Loucy (cell line): Measurements from ENCODE around the gene CDH5.

Source experiments
- H2AFZ ChIP-seq: fragments of 200-600 bp; sonication (generic); 2 replicates; pipeline ENCODE4 v1.6.0; 2016; ENCODE audit warnings: antibody characterized with exemption, mild to moderate bottlenecking, low read length, moderate library complexity
- H3F3A ChIP-seq: fragments of 200-600 bp; 2 replicates; pipeline ENCODE4 v1.6.0; 2016; ENCODE audit warnings: antibody characterized with exemption, low read depth, mild to moderate bottlenecking
- H3K27me3 ChIP-seq: fragments of 200-600 bp; sonication (generic); 2 replicates; pipeline ENCODE4 v1.6.1; 2014; ENCODE audit warnings: low read length, mild to moderate bottlenecking; ENCODE audit not compliant: insufficient read depth, poor library complexity, severe bottlenecking
- H3K36me3 ChIP-seq: fragments of 200-600 bp; sonication (generic); 2 replicates; pipeline ENCODE4 v1.6.1; 2016; ENCODE audit warnings: low read length; ENCODE audit not compliant: insufficient read depth
- H3K4me1 ChIP-seq: fragments of 200-600 bp; sonication (generic); 2 replicates; pipeline ENCODE4 v1.5.1; 2014; ENCODE audit warnings: low read length, mild to moderate bottlenecking; ENCODE audit not compliant: insufficient read depth, poor library complexity, severe bottlenecking
- H3K4me2 ChIP-seq: fragments of 200-600 bp; sonication (generic); 2 replicates; pipeline ENCODE4 v1.6.0; 2014; ENCODE audit warnings: antibody characterized with exemption, low read length, low read depth, mild to moderate bottlenecking; ENCODE audit not compliant: poor library complexity, severe bottlenecking
- H3K4me3 ChIP-seq: fragments of 200-600 bp; sonication (generic); 2 replicates; pipeline ENCODE4 v1.5.1; 2014; ENCODE audit warnings: low read length, mild to moderate bottlenecking, mixed read lengths; ENCODE audit not compliant: poor library complexity, severe bottlenecking
- H3K79me2 ChIP-seq: fragments of 200-600 bp; sonication (generic); 2 replicates; pipeline ENCODE4 v1.6.1; 2014; ENCODE audit warnings: low read length; ENCODE audit not compliant: insufficient read depth
- H3K9ac ChIP-seq: fragments of 200-600 bp; sonication (generic); 2 replicates; pipeline ENCODE4 v1.6.0; 2014; ENCODE audit warnings: mild to moderate bottlenecking, low read depth, low read length, moderate library complexity; ENCODE audit not compliant: poor library complexity, severe bottlenecking
- H3K9me2 ChIP-seq: fragments of 200-600 bp; sonication (generic); replicated peaks from 2 replicates; pipeline ENCODE4 v1.6.1; 2016; ENCODE audit warnings: low read depth, low read length, mixed read lengths
- H3K9me3 ChIP-seq: fragments of 200-600 bp; sonication (generic); 2 replicates; pipeline ENCODE4 v1.6.1; 2014; ENCODE audit warnings: mild to moderate bottlenecking, antibody characterized with exemption, low read length, low read depth; ENCODE audit not compliant: insufficient read depth
- H4K20me1 ChIP-seq: fragments of 200-600 bp; sonication (generic); 2 replicates; pipeline ENCODE4 v1.6.0; 2014; ENCODE audit warnings: antibody characterized with exemption, low read length, mild to moderate bottlenecking; ENCODE audit not compliant: insufficient read depth, poor library complexity, severe bottlenecking
- CTCF ChIP-seq: fragments of 200-600 bp; sonication (generic); conservative IDR thresholded peaks from 2 replicates; pipeline ENCODE4 v1.5.1; 2014; ENCODE audit warnings: mild to moderate bottlenecking, antibody characterized with exemption, low read length
- EZH2phosphoT487 ChIP-seq: fragments of 200-600 bp; IDR thresholded peaks from 2 replicates; pipeline ENCODE4 v1.6.1; 2018; ENCODE audit warnings: antibody characterized with exemption, mild to moderate bottlenecking, moderate library complexity, borderline replicate concordance

The CDH5 gene

GRCh38 chr16:66420396-66420795, 53.9 kb downstream of the CDH5 start:
- TF ChIP-seq EZH2phosphoT487 (no peak), CTCF (no peak)
- no peaks in the 10 kb centered on the region for H4K20me1 ChIP-seq
- no peaks in the 10 kb centered on the region for H3K27me3 ChIP-seq

GRCh38 chr16:66421891-66422290, 55.4 kb downstream of the CDH5 start:
- Histone ChIP-seq H4K20me1 (no peaks in the 10 kb centered on the region), H2AFZ (no peak overlapping the region), H3K4me2 (no peak overlapping the region), H3K79me2 (no peaks in the 10 kb centered on the region), H3K4me1 (no peaks in the 10 kb centered on the region), H3F3A (no peaks in the 10 kb centered on the region), H3K9me3 (no peaks in the 10 kb centered on the region), H3K4me3 (no peak overlapping the region), H3K27me3 (no peaks in the 10 kb centered on the region), H3K9ac (no peak overlapping the region), H3K36me3 (no peaks in the 10 kb centered on the region), H3K9me2 (no peaks in the 10 kb centered on the region)
- TF ChIP-seq CTCF (no peak), EZH2phosphoT487 (no peak)

More at GRCh38 chr16:66420396-66420795, 53.9 kb downstream of the CDH5 start:
- no peaks in the 10 kb centered on the region for H3K79me2 ChIP-seq
- H3K4me3 ChIP-seq = no peak overlapping the region
- no peak overlapping the region for H3K9ac ChIP-seq
- H3K9me3 ChIP-seq = no peaks in the 10 kb centered on the region
- no peaks in the 10 kb centered on the region for H3K9me2 ChIP-seq
- H3F3A ChIP-seq = no peaks in the 10 kb centered on the region
- no peak overlapping the region for H3K4me2 ChIP-seq
- H3K4me1 ChIP-seq = no peaks in the 10 kb centered on the region
- no peak overlapping the region for H2AFZ ChIP-seq
- no peaks in the 10 kb centered on the region for H3K36me3 ChIP-seq

- Histone ChIP-seq H3K4me1 (no peaks in the 10 kb centered on the region), H3K9me3 (no peaks in the 10 kb centered on the region), H3K36me3 (no peaks in the 10 kb centered on the region), H3K4me2 (no peak overlapping the region), H3F3A (no peaks in the 10 kb centered on the region), H3K4me3 (no peak overlapping the region), H4K20me1 (no peaks in the 10 kb centered on the region), H3K9ac (no peak overlapping the region), H2AFZ (no peak overlapping the region), H3K9me2 (no peaks in the 10 kb centered on the region), H3K27me3 (no peaks in the 10 kb centered on the region), H3K79me2 (no peaks in the 10 kb centered on the region)
- TF ChIP-seq CTCF (no peak), EZH2phosphoT487 (no peak)
Observed at GRCh38 chr16:66422366-66422765, 55.9 kb downstream of the CDH5 start.
